GM10248 (cell line): Measurements from ENCODE around the gene FOXL1.

ENCODE experiments used
- CTCF ChIA-PET: fragments of 300-600 bp; sonication (Branson Sonifier 250); formaldehyde crosslinking; extraction: SDS; loops from one replicate; lab custom pipeline; 2021; ENCODE audit warnings: antibody characterized with exemption; lab: Yijun Ruan, JAX
- POLR2A ChIA-PET: fragments of 350-650 bp; sonication (Branson Sonifier 250); formaldehyde crosslinking; extraction: SDS; loops from one replicate; lab custom pipeline; 2020; ENCODE audit warnings: antibody characterized with exemption; lab: Yijun Ruan, JAX
- DNase-seq: peaks from one replicate; pipeline ENCODE4 v3.0.0; 2012; ENCODE audit errors: extremely low spot score
- CTCF ChIP-seq: IDR thresholded peaks from 2 replicates; pipeline ENCODE4 v1.5.1; 2012; ENCODE audit warnings: mild to moderate bottlenecking, low read depth; ENCODE audit errors: extremely low read depth, missing control alignments, control extremely low read depth

Gene FOXL1

GRCh38 chr16:86562356-86562755, 16.0 kb upstream of the FOXL1 start:
- ChIA-PET CTCF (interaction anchor here (1.1 to 2.6 kb wide), 5 partner anchors 20 to 718 kb away, joined by 3 to 9 read pairs (median 4); no protein-coding TSS in a partner anchor), POLR2A (interaction anchor here (0.6 kb wide), 1 partner anchor 750 kb away, joined by 3 read pairs; no protein-coding TSS in a partner anchor)
- DNase-seq, result no peak
- TF ChIP-seq CTCF, result no peak

GRCh38 chr16:86563469-86564345, 14.6 kb upstream of the FOXL1 start:
- ChIA-PET POLR2A (no interaction called here), CTCF (interaction anchor here (0.8 to 2.6 kb wide), 29 partner anchors 11 to 1205 kb away, joined by 3 to 52 read pairs (median 4); partner anchors contain the start of gene FOXL1)
- peak; percentile 89 for DNase-seq
- peak; percentile 99 for TF ChIP-seq CTCF

GRCh38 chr16:86565181-86565631, 13.1 kb upstream of the FOXL1 start:
- no peak for TF ChIP-seq CTCF
- ChIA-PET CTCF (interaction anchor here (0.9 to 2.6 kb wide), 16 partner anchors 8 to 1204 kb away, joined by 3 to 52 read pairs (median 4); no protein-coding TSS in a partner anchor), POLR2A (no interaction called here)
- no peak for DNase-seq

GRCh38 chr16:86565644-86566511, 12.5 kb upstream of the FOXL1 start:
- DNase-seq, result no peak
- POLR2A ChIA-PET, result no interaction called here
- TF ChIP-seq CTCF, result no peak
- CTCF ChIA-PET, result no interaction called here

GRCh38 chr16:86566601-86566965, 11.8 kb upstream of the FOXL1 start, which contains the start of gene FOXC2:
FOXC2 (plus strand) TSS chr16:86566829; CDS start chr16:86567336, 507 bp downstream.
- POLR2A ChIA-PET, result no interaction called here
- no peak for TF ChIP-seq CTCF
- no peak for DNase-seq
- CTCF ChIA-PET, result no interaction called here

GRCh38 chr16:86566966-86567700, 11.2 kb upstream of the FOXL1 start:
- no peak for TF ChIP-seq CTCF
- no peak for DNase-seq
- POLR2A ChIA-PET, result no interaction called here
- CTCF ChIA-PET, result no interaction called here
